Measurements from ENCODE around the gene PRDM2.
A peak's percentile ranks its signal among the peaks of the same experiment; 100 is the strongest.

The PRDM2 gene

DNA sequence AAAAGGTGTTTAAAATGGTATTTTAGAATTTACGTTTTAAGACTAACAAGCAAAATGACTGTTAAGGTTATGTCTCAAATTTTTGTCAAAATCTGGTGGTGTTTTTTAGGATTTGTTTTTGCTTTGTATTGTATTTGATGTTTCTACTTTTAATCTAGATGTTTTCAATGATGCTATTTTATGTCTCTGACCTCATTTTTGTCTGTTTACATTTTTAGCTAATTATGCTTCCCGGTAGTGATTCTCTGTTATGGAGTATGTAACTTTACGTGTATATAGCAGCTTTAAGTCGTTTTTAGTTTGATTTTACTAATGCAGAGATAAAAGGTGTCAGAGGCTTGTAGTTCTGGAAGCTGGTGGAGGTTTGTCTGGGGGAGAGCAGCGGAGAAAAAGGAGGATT, 71.8 kb downstream of the PRDM2 start:
- TF ChIP-seq, protein P1, sequence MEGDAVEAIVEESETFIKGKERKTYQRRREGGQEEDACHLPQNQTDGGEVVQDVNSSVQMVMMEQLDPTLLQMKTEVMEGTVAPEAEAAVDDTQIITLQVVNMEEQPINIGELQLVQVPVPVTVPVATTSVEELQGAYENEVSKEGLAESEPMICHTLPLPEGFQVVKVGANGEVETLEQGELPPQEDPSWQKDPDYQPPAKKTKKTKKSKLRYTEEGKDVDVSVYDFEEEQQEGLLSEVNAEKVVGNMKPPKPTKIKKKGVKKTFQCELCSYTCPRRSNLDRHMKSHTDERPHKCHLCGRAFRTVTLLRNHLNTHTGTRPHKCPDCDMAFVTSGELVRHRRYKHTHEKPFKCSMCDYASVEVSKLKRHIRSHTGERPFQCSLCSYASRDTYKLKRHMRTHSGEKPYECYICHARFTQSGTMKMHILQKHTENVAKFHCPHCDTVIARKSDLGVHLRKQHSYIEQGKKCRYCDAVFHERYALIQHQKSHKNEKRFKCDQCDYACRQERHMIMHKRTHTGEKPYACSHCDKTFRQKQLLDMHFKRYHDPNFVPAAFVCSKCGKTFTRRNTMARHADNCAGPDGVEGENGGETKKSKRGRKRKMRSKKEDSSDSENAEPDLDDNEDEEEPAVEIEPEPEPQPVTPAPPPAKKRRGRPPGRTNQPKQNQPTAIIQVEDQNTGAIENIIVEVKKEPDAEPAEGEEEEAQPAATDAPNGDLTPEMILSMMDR (conservative IDR thresholded peaks at IDR 0.05; ENCODE audit: low read length): no peak
- H3K4me3 ChIP-seq (ENCODE audit: low read length): no peak overlapping the region
- DNase-seq (ENCODE audit: low read depth): no peak

DNA sequence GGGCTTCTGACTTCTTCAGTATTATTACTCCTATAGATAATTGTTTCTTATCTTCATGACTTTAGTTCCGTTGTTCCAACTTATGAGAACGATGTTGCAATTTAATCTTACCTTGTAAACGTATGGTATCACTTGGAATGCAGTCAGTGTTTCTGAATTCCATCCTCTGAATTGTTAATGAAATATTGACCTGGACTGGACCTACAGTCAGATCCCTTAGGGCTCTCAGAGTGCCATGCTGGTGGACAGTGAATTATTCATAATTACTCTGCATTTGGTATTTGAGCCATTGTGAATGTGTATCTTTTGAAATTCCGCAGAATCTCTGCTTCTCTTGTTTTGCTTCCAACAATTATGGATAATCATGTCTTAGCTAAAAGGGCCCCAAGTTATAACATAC, 72.3 kb downstream of the PRDM2 start:
- DNase-seq (ENCODE audit: low read depth): no peak
- TF ChIP-seq, protein P1 (conservative IDR thresholded peaks at IDR 0.05; ENCODE audit: low read length): no peak
- no peak overlapping the region for H3K4me3 ChIP-seq (ENCODE audit: low read length)

DNA sequence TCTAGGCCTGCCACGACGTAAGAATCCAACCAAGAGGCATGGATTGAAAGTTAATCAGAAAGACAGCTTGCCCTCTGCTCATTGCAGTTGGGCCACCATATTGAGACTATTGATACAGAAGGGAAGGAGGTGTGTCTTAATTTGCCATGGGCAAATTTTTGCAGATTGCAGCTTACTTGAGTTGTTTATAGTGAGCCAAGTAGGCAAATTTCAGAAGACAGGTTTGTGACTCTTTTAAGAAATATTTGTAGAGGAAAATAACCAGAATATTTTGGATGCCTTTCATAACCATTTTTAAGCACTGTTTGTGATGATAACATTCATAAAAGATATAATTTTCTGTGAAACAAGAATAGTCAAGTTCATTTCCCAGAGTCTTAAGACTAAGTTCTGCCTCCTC, 74.1 kb downstream of the PRDM2 start:
- TF ChIP-seq, protein P1 (conservative IDR thresholded peaks at IDR 0.05; ENCODE audit: low read length): no peak
- H3K4me3 ChIP-seq (ENCODE audit: low read length): no peak overlapping the region
- DNase-seq (ENCODE audit: low read depth): peak; percentile 48

DNA sequence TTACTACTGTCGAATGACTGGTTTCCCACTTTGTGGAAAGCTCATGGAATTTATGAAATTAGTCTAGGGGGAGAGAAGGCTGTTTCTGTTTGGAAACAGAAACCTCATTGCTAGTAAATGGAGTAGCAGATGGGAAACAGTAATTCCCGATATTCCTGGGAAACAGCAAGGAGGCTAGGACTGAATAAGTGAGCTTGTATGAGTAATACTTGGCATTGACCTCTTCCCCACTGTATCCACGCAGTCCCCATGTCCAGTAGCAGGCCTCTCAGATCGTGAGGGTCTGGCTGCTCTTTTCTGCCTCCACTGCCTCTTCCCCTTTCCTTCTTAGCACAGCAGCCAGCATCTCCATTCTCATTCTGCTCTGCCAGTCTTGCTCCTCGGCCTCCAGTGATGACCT, 75.5 kb downstream of the PRDM2 start:
- no peak overlapping the region for H3K4me3 ChIP-seq (ENCODE audit: low read length)
- TF ChIP-seq, protein P1 (conservative IDR thresholded peaks at IDR 0.05; ENCODE audit: low read length): no peak
- DNase-seq (ENCODE audit: low read depth): peak; percentile 71

DNA sequence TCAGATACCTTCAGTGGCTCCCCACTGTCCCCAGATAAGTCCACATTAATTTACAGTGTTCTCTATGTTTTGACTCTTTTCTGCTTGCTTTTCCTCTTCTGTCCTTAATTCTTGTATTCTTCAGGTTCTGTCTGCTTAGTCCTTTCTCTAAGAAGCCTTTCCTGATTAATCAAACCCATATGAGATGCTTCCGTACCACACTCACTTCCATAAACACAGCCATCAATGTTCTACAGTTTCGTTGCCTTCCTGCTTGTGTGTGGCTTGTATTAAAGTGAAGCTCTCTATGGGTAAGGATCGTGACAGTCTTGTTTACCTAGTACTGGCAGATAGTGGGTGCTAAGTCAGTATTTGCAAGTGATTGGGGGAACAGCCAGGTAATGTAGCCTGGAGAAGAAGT, 75.9 kb downstream of the PRDM2 start:
- no peak overlapping the region for H3K4me3 ChIP-seq (ENCODE audit: low read length)
- peak; percentile 56 for DNase-seq (ENCODE audit: low read depth)
- TF ChIP-seq, protein P1 (conservative IDR thresholded peaks at IDR 0.05; ENCODE audit: low read length): no peak

DNA sequence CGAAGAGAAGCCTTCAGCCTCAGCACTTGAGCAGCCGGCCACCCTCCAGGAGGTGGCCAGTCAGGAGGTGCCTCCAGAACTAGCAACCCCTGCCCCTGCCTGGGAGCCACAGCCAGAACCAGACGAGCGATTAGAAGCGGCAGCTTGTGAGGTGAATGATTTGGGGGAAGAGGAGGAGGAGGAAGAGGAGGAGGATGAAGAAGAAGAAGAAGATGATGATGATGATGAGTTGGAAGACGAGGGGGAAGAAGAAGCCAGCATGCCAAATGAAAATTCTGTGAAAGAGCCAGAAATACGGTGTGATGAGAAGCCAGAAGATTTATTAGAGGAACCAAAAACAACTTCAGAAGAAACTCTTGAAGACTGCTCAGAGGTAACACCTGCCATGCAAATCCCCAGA, 78.4 kb downstream of the PRDM2 start:
- TF ChIP-seq, protein P1 (conservative IDR thresholded peaks at IDR 0.05; ENCODE audit: low read length): no peak
- H3K4me3 ChIP-seq (ENCODE audit: low read length): no peak overlapping the region
- no peak for DNase-seq (ENCODE audit: low read depth)

DNA sequence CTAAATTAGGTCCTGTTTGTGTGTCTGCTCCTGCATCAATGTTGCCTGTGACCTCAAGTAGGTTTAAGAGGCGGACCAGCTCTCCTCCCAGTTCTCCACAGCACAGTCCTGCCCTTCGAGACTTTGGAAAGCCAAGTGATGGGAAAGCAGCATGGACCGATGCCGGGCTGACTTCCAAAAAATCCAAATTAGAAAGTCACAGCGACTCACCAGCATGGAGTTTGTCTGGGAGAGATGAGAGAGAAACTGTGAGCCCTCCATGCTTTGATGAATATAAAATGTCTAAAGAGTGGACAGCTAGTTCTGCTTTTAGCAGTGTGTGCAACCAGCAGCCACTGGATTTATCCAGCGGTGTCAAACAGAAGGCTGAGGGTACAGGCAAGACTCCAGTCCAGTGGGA, 79.9 kb downstream of the PRDM2 start:
- no peak overlapping the region for H3K4me3 ChIP-seq (ENCODE audit: low read length)
- peak; percentile 51 for DNase-seq (ENCODE audit: low read depth)
- TF ChIP-seq, protein P1 (conservative IDR thresholded peaks at IDR 0.05; ENCODE audit: low read length): no peak

Measured in AG10803 (cell line).